ENCODE results near the gene HDGFL3.
"Not testable (repeated sequence)": the region's sequence is repeated elsewhere in the genome, so short reads cannot be mapped to it uniquely, and the experiment has no call there.

The HDGFL3 gene

GRCh38 chr15:83100097-83100646, 107.5 kb downstream of the HDGFL3 start:
- DNase-seq (ENCODE audit: low spot score): peak; percentile 59

- DNase-seq (ENCODE audit: low spot score): no peak
These were observed 108.3 kb downstream of the HDGFL3 start for GRCh38 chr15:83099290-83099689.

GRCh38 chr15:83098079-83098478, 109.5 kb downstream of the HDGFL3 start:
- DNase-seq (ENCODE audit: low spot score): no peak

- no peak for DNase-seq (ENCODE audit: low spot score)
These were observed 113.0 kb downstream of the HDGFL3 start for GRCh38 chr15:83094583-83094982.

- DNase-seq (ENCODE audit: low spot score): peak; percentile 76
These were observed 115.2 kb downstream of the HDGFL3 start for GRCh38 chr15:83092309-83092976.

- not testable (repeated sequence) for DNase-seq (ENCODE audit: low spot score)
These were observed 115.7 kb downstream of the HDGFL3 start for GRCh38 chr15:83091965-83092308.

- DNase-seq (ENCODE audit: low spot score): no peak
These were observed 117.2 kb downstream of the HDGFL3 start for GRCh38 chr15:83090465-83090864.

GRCh38 chr15:83088876-83089275, 118.7 kb downstream of the HDGFL3 start:
- no peak for DNase-seq (ENCODE audit: low spot score)

GRCh38 chr15:83087576-83087975, 120.0 kb downstream of the HDGFL3 start:
- DNase-seq (ENCODE audit: low spot score): no peak

GRCh38 chr15:83085864-83086552, 121.6 kb downstream of the HDGFL3 start:
- not testable (repeated sequence) for DNase-seq (ENCODE audit: low spot score)

- not testable (repeated sequence) for DNase-seq (ENCODE audit: low spot score)
These were observed 122.2 kb downstream of the HDGFL3 start for GRCh38 chr15:83085461-83085860.

GRCh38 chr15:83082730-83083386, 124.8 kb downstream of the HDGFL3 start:
- no peak for DNase-seq (ENCODE audit: low spot score)

- DNase-seq (ENCODE audit: low spot score): no peak
These were observed 126.2 kb downstream of the HDGFL3 start for GRCh38 chr15:83081256-83082014.

- no peak for DNase-seq (ENCODE audit: low spot score)
These were observed 128.9 kb downstream of the HDGFL3 start for GRCh38 chr15:83078712-83079111.

All from Ammon's horn (tissue), 1 donor.